Transverse colon (tissue), 4 donors: ENCODE data around the gene USP48.

ENCODE experiments used
- CTCF ChIP-seq, 5 experiments: fragments of 200-600 bp in 3 of 5; fragments of 450-650 bp in 2 of 5; sonication (generic) in 3 of 5; IDR thresholded peaks; 1 replicate in 2 of 5; 2 replicates in 3 of 5; pipeline ENCODE4 v1.5.1; 2016 to 2017; ENCODE audit warnings: antibody characterized with exemption in 5 of 5, inconsistent platforms in 3 of 5, mild to moderate bottlenecking in 2 of 5, moderate library complexity in 1 of 5
- POLR2A ChIP-seq: fragments of 450-650 bp; IDR thresholded peaks from one replicate; pipeline ENCODE4 v1.6.1; 2016; ENCODE audit warnings: antibody characterized with exemption, mild to moderate bottlenecking, moderate library complexity
- POLR2AphosphoS5 ChIP-seq, 3 donors: sonication (generic); formaldehyde crosslinking; IDR thresholded peaks; one replicate each; pipeline ENCODE4 v1.6.1; 2016; ENCODE audit warnings: antibody characterized with exemption in 3 of 3

- TF ChIP-seq POLR2A: no peak
- TF ChIP-seq CTCF (IDR thresholded peaks at IDR 0.05): no peak
- TF ChIP-seq POLR2AphosphoS5 (IDR thresholded peaks at IDR 0.05): no peak
Measured at GRCh38 chr1:21755067-21755466, 27.9 kb downstream of the USP48 start.
